NCI-H1092 (cell line): ENCODE data around the gene FTCD.
"Not testable (repeated sequence)": the region's sequence is repeated elsewhere in the genome, so short reads cannot be mapped to it uniquely, and the experiment has no call there.

Experiments used
- DNase-seq: peaks from one replicate; lab custom pipeline; 2025; lab: John Stamatoyannopoulos, UW

The FTCD gene

GRCh38 chr21:46155514-46156377, at the start of gene FTCD:
FTCD (minus strand) TSS chr21:46155579; CDS start chr21:46155523, 56 bp downstream.
- no peak for DNase-seq

- no peak for DNase-seq
Measured at GRCh38 chr21:46205166-46205565, 49.8 kb upstream of the FTCD start.

- DNase-seq: no peak
Measured at GRCh38 chr21:46203203-46203600, 47.8 kb upstream of the FTCD start.

- DNase-seq: no peak
Measured at GRCh38 chr21:46202592-46203202, 47.3 kb upstream of the FTCD start.

GRCh38 chr21:46200877-46201803, 45.8 kb upstream of the FTCD start:
- DNase-seq: not testable (repeated sequence)

- DNase-seq: no peak
Measured at GRCh38 chr21:46199436-46200373, 44.3 kb upstream of the FTCD start.

GRCh38 chr21:46196733-46197132, 41.4 kb upstream of the FTCD start:
- no peak for DNase-seq

GRCh38 chr21:46195595-46196195, 40.3 kb upstream of the FTCD start:
- DNase-seq: no peak

GRCh38 chr21:46194374-46195334, 39.3 kb upstream of the FTCD start:
- no peak for DNase-seq

- DNase-seq: no peak
Measured at GRCh38 chr21:46193829-46194373, 38.5 kb upstream of the FTCD start.

GRCh38 chr21:46191686-46192575, 36.6 kb upstream of the FTCD start:
- DNase-seq: no peak

GRCh38 chr21:46191257-46191685, 35.9 kb upstream of the FTCD start:
- no peak for DNase-seq

GRCh38 chr21:46190491-46191131, 35.2 kb upstream of the FTCD start:
- no peak for DNase-seq

GRCh38 chr21:46189959-46190490, 34.6 kb upstream of the FTCD start:
- DNase-seq: no peak

- DNase-seq: no peak
Measured at GRCh38 chr21:46189213-46189958, 34.0 kb upstream of the FTCD start.
